AG04449 (cell line): ENCODE results near the gene NOS1AP.

Source experiments
- CTCF ChIA-PET: fragments of 350-600 bp; formaldehyde crosslinking; extraction: SDS; loops from one replicate; lab custom pipeline; 2021; ENCODE audit warnings: antibody characterized with exemption; lab: Yijun Ruan, JAX
- POLR2A ChIA-PET: fragments of 400-600, 350-600 bp; formaldehyde crosslinking; extraction: SDS; loops from one replicate; lab custom pipeline; 2020; ENCODE audit warnings: antibody characterized with exemption, inconsistent platforms; lab: Yijun Ruan, JAX
- DNase-seq: peaks from one replicate; pipeline ENCODE4 v3.0.0-alpha.2; 2010; ENCODE audit warnings: low read depth, low spot score
- H3K4me3 ChIP-seq: 2 replicates; pipeline ENCODE4 v1.5.1; 2011; ENCODE audit warnings: low read depth, mild to moderate bottlenecking, control low read depth, low read length
- CTCF ChIP-seq: IDR thresholded peaks from one replicate; pipeline ENCODE4 v1.5.1; 2011; ENCODE audit warnings: mild to moderate bottlenecking, moderate library complexity, low read length, control low read depth, inconsistent platforms; ENCODE audit not compliant: insufficient read depth; ENCODE audit errors: missing control alignments

The NOS1AP gene

DNA sequence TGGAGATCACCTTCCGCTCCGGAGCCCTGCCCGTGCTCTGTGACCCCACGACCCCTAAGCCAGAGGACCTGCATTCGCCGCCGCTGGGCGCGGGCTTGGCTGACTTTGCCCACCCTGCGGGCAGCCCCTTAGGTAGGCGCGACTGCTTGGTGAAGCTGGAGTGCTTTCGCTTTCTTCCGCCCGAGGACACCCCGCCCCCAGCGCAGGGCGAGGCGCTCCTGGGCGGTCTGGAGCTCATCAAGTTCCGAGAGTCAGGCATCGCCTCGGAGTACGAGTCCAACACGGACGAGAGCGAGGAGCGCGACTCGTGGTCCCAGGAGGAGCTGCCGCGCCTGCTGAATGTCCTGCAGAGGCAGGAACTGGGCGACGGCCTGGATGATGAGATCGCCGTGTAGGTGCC, 297.6 kb downstream of the NOS1AP start:
- POLR2A ChIA-PET, result no interaction called here
- CTCF ChIA-PET, result interaction anchor here (1.9 to 2.3 kb wide), 2 partner anchors 10 kb away, joined by 13 to 14 read pairs; no protein-coding TSS in a partner anchor

GRCh38 chr1:162367772-162368171, 298.3 kb downstream of the NOS1AP start:
- no peak for TF ChIP-seq CTCF
- H3K4me3 ChIP-seq, result no peak overlapping the region
- POLR2A ChIA-PET, result no interaction called here
- CTCF ChIA-PET, result interaction anchor here (2.3 kb wide), 1 partner anchor 11 kb away, joined by 14 read pairs; no protein-coding TSS in a partner anchor
- DNase-seq, result no peak

More for the DNA sequence above, 297.6 kb downstream of the NOS1AP start:
- no peak for DNase-seq
- H3K4me3 ChIP-seq, result peak overlapping the region; percentile 46
- TF ChIP-seq CTCF, result no peak

DNA sequence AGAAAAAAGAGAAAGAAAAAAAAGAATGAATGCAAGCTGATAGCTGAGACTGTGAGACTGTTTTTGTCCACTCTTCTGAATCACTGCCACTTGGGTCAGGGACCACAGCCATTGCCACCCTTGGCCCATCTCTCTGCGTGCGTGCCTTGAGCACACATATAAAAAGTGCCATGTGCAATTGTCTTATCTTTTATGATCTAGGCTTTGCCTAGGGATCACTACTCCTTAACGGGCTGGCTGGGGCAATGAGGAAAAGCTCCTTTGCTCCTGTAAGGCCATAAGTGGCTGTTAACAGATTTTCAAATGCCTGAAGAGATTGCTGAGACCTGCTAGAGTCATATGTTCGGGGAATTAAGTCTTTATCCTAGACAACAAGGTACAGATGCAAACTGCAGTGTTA, 299.0 kb downstream of the NOS1AP start:
- ChIA-PET POLR2A (no interaction called here), CTCF (interaction anchor here (2.3 kb wide), 1 partner anchor 11 kb away, joined by 14 read pairs; no protein-coding TSS in a partner anchor)
- no peak overlapping the region for H3K4me3 ChIP-seq
- DNase-seq, result no peak
- no peak for TF ChIP-seq CTCF

- H3K4me3 ChIP-seq, result no peak overlapping the region
- DNase-seq, result no peak
- ChIA-PET CTCF (interaction anchor here (1.1 kb wide), 1 partner anchor 12 kb away, joined by 3 read pairs; no protein-coding TSS in a partner anchor), POLR2A (no interaction called here)
- TF ChIP-seq CTCF, result no peak
Measured at GRCh38 chr1:162369571-162369970, 300.1 kb downstream of the NOS1AP start.

GRCh38 chr1:162370161-162370560, 300.7 kb downstream of the NOS1AP start:
- CTCF ChIA-PET, result interaction anchor here (1.1 kb wide), 1 partner anchor 13 kb away, joined by 3 read pairs; no protein-coding TSS in a partner anchor
- no peak for DNase-seq
- POLR2A ChIA-PET, result no interaction called here
- no peak for TF ChIP-seq CTCF
- no peak overlapping the region for H3K4me3 ChIP-seq

DNA sequence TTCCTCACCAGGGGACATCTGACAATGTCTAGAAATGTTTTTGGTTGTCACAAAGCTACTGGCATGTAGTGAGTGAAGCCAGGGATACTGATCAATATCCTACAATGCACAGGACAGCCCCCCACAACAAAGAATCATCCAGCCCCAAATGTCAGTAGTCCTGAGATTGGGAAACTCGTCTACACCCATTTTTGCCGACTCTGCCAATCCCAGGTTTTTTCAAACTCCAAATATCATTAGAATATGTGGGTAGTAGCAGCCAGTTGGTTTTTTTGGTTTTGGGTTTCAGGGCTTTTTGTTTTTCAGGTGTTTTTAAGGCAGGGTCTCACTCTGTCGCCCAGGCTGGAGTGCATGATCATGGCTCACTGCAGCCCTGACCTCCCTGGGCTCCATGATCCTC, 301.2 kb downstream of the NOS1AP start:
- POLR2A ChIA-PET, result no interaction called here
- DNase-seq, result no peak

More for the DNA sequence above, 301.2 kb downstream of the NOS1AP start:
- CTCF ChIA-PET, result interaction anchor here (1.1 kb wide), 1 partner anchor 14 kb away, joined by 3 read pairs; no protein-coding TSS in a partner anchor
- no peak overlapping the region for H3K4me3 ChIP-seq
- TF ChIP-seq CTCF, result no peak
